Large intestine (tissue), 3 donors: ENCODE results near the gene HDAC4. TPM values are rescaled to one million over a fixed set of nuclear protein-coding genes. Genes with fewer than 3 reads are reported as not detected.

Experiments
- DNase-seq, 2 donors: peaks; one replicate each; pipeline versions ENCODE4 v3.0.0 to v3.0.0-alpha.2; 2013
- H3K27ac ChIP-seq: one replicate; pipeline ENCODE4 v1.5.1; 2013; ENCODE audit warnings: low read length
- H3K27me3 ChIP-seq: 2 replicates; pipeline ENCODE4 v1.6.1; 2013; ENCODE audit warnings: low read length; ENCODE audit not compliant: control insufficient read depth, insufficient read depth
- H3K36me3 ChIP-seq: 2 replicates; pipeline ENCODE4 v1.6.1; 2013; ENCODE audit warnings: low read length; ENCODE audit not compliant: control insufficient read depth, insufficient read depth
- H3K4me1 ChIP-seq: one replicate; pipeline ENCODE4 v1.6.1; 2013; ENCODE audit warnings: low read length; ENCODE audit not compliant: control insufficient read depth, insufficient read depth
- H3K4me3 ChIP-seq: one replicate; pipeline ENCODE4 v1.5.1; 2013; ENCODE audit warnings: low read length
- H3K9me3 ChIP-seq: one replicate; pipeline ENCODE4 v1.6.1; 2013; ENCODE audit warnings: mild to moderate bottlenecking, low read depth, low read length, moderate library complexity; ENCODE audit not compliant: control insufficient read depth
- WGBS: methylation state at CpG from one replicate; pipeline ENCODE4 v1.1.5; 2013; ENCODE audit warnings: low lambda C conversion rate; ENCODE audit not compliant: insufficient coverage; 5-methylcytosine and 5-hydroxymethylcytosine counted together
- polyA plus RNA-seq: library from polyadenylated mRNA; unstranded; fragments of 120-200 nt; gene quantifications from one replicate; pipeline ENCODE4 v1.2.1, GENCODE V29; 2013

HDAC4 gene
- polyA plus RNA-seq, 1 donor, result 10.7 TPM

- no peaks in the 10 kb centered on the region for H3K9me3 ChIP-seq
- DNase-seq, result no peak
- no peaks in the 10 kb centered on the region for H3K27me3 ChIP-seq
- no peak overlapping the region for H3K27ac ChIP-seq
- H3K4me1 ChIP-seq, result peaks cover 42% of the 10 kb centered on the region
- no peaks in the 10 kb centered on the region for H3K36me3 ChIP-seq
- H3K4me3 ChIP-seq, result no peak overlapping the region
- no CpG with 5 or more reads among the region's 3 CpGs for WGBS
These were observed 132.3 kb downstream of the HDAC4 start for GRCh38 chr2:239268549-239268948.

- Histone ChIP-seq H3K27me3 (no peaks in the 10 kb centered on the region), H3K9me3 (no peaks in the 10 kb centered on the region), H3K4me3 (no peak overlapping the region), H3K36me3 (no peaks in the 10 kb centered on the region), H3K27ac (no peak overlapping the region), H3K4me1 (peaks cover 42% of the 10 kb centered on the region)
- WGBS, result 80% methylated on average over 1 of the region's 6 CpGs
- no peak for DNase-seq
These were observed 132.7 kb downstream of the HDAC4 start for GRCh38 chr2:239268082-239268481.

DNA sequence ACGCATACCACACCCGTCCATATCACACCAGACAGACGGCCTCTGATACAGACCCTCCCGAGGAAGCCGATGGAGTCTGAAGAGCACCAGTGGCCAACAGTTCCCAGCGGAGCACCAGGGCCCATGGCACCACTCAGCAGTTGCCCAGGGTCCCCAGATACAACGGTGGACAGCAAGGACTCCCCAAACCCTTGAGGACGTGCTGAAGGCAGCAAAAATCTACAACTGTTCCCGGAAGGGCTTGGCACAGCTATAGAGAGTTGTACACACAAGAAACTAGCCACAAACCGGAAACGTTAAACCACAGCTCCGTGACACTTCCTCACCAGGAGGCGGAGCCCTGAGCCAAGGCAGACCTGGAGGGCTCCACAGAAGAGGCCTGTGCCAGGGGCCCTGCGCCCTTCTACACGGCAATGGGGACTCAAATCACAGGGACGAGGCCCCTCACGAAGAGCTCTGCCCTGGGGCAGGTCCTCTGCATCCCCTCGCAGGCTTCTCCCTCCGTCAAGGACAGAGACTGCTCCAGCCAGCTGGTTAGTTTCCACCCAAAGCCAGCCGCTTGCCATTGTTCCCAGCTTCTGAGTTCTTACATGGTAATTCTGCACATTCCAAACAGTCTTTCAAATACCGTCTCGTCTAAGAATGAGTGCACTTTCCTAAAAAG lies 133.4 kb downstream of the HDAC4 start:
- peaks cover 42% of the 10 kb centered on the region for H3K4me1 ChIP-seq
- H3K27me3 ChIP-seq, result no peaks in the 10 kb centered on the region
- H3K27ac ChIP-seq, result peak overlapping the region; percentile 23
- WGBS, result no CpG with 5 or more reads among the region's 22 CpGs
- peak in 1 of 2 donors; percentile 55 for DNase-seq
- H3K9me3 ChIP-seq, result no peaks in the 10 kb centered on the region
- no peak overlapping the region for H3K4me3 ChIP-seq
- H3K36me3 ChIP-seq, result no peaks in the 10 kb centered on the region

DNA sequence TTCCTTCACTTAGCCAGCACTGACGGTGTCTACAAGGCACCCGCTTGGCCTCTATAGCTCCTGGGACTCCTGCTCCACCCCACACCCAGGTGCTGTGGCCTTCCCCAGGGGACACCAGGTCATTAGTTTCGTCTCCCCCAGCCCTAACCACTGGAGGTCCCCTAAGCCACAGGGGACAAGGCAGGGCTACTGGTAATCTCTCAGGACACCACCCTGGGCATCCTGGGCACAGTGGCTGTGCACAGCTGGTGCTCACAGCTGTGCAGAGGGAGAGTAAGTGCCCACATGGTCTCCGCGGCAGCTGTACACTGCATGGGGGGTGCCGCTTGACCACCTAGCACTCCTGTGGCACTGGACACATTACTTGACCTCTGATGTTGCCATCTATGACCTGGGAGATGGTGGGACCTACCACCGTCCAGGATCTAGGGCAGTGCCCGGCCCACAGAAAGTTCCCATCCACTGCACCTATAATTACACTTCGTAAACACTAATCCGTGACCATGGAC lies 134.0 kb downstream of the HDAC4 start:
- H3K4me3 ChIP-seq, result no peak overlapping the region

DNA sequence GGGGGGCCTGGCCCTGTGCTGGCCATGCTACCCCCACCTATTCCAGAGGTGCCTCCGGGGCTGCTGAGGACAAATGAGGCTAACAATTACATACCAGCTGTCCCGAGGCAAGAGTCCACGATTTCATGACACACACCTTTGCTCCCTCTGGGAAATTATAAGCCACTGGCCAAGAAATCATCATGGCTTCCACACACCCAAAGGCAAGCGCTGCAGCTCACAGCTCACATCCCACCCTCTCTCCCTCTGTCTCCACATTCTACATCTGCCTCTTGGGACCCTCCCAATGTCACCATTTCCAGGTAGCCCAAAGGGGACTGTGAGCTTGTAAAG lies 134.4 kb downstream of the HDAC4 start:
- no CpG with 5 or more reads among the region's 4 CpGs for WGBS
- H3K36me3 ChIP-seq, result no peaks in the 10 kb centered on the region
- H3K4me3 ChIP-seq, result no peak overlapping the region
- H3K9me3 ChIP-seq, result no peaks in the 10 kb centered on the region
- peak in 1 of 2 donors; percentile 64 for DNase-seq
- no peaks in the 10 kb centered on the region for H3K27me3 ChIP-seq
- H3K4me1 ChIP-seq, result peaks cover 42% of the 10 kb centered on the region
- no peak overlapping the region for H3K27ac ChIP-seq

More for the DNA sequence above, 134.0 kb downstream of the HDAC4 start:
- H3K4me1 ChIP-seq, result peaks cover 42% of the 10 kb centered on the region
- no peak overlapping the region for H3K27ac ChIP-seq
- H3K36me3 ChIP-seq, result no peaks in the 10 kb centered on the region
- H3K27me3 ChIP-seq, result no peaks in the 10 kb centered on the region
- no peak for DNase-seq
- H3K9me3 ChIP-seq, result no peaks in the 10 kb centered on the region
- WGBS, result no CpG with 5 or more reads among the region's 10 CpGs

DNA sequence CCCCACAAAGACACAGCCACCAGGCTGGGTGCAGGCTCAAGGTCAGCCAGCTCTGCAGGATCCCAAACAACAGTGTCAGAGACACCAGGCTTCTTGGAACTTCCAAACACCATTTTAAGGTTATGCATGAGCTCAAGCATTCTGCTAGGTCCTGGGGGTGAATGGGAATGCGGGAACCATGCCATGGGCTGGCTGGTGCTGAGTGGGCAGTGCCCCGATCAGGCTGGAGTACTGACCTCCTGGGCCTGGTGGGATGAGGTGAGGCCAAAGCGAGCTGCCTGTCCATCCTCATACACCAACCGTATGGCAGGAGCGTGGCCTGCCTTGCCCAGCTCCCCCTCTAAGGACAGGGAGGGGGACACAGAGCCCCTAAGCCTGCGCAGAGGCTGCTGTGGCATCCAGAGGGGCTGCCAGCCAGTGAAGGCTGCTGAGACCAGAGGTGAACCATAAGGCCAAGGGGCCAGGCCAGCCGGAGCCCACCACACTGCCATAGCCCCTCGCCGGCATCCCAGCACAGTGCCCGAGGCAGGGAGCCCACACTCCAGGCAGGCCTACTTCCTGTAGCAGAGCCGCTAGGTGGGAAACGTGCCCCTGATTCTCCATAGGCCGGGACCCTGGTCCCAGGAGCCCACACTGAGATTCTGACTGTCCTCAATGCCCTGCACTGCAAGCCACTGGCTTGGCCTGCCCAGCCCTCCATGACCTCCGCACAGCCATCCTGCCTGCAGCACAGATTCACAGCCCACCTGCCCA lies 135.0 kb downstream of the HDAC4 start:
- Histone ChIP-seq H3K27me3 (no peaks in the 10 kb centered on the region), H3K4me1 (peaks cover 42% of the 10 kb centered on the region), H3K36me3 (no peaks in the 10 kb centered on the region), H3K4me3 (no peak overlapping the region), H3K9me3 (no peaks in the 10 kb centered on the region), H3K27ac (no peak overlapping the region)
- no CpG with 5 or more reads among the region's 14 CpGs for whole genome bisulfite sequencing
- DNase-seq, result no peak

DNA sequence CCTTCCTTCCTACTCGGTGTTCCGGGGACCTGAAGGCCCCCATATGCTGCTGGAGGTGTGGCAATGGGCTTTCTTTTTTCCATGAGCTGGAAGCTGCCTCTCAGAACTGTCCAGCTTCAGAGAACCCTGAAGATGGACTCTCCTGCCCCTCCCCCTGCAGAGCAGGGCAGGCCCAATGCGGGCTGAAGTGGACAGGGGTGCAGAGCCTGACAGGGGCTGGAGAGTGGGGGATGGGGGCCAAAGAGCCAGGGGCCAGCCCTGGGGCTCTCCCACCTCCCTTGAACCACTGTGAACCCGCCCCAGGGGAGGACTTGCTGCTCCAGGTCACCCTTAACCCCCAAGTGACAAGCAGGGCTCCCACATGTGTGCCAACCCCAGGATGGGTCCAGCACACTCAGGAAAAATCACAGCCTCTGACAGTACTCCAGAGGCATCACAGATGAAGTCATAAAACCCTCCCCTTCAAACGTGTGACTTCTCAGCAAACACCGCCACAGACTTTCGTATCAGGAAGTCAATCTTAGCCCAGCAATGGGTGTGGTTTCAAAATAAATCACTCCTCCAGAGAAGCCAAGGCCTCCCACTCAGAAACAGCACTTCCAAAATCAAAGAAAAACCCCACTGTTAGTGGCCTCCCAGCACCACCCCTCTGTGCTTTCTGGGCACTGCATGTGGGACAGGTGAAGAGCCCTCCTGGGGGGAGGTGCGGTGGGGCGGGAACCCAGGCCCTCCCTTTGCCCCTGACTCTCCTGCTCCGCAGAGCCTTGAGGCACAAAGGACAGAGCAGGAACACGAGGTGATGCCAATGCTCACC lies 135.8 kb downstream of the HDAC4 start:
- H3K27me3 ChIP-seq, result no peaks in the 10 kb centered on the region
- WGBS, result no CpG with 5 or more reads among the region's 11 CpGs
- peaks cover 46% of the 10 kb centered on the region for H3K4me1 ChIP-seq
- DNase-seq, result peak in 1 of 2 donors; percentile 45
- no peaks in the 10 kb centered on the region for H3K36me3 ChIP-seq
- H3K9me3 ChIP-seq, result no peaks in the 10 kb centered on the region
- H3K27ac ChIP-seq, result peak overlapping the region; percentile 15
- H3K4me3 ChIP-seq, result no peak overlapping the region

- Histone ChIP-seq H3K4me3 (no peak overlapping the region), H3K27ac (peak overlapping the region; percentile 15), H3K27me3 (no peaks in the 10 kb centered on the region), H3K36me3 (no peaks in the 10 kb centered on the region), H3K9me3 (no peaks in the 10 kb centered on the region), H3K4me1 (peaks cover 45% of the 10 kb centered on the region)
- no peak for DNase-seq
- no CpG with 5 or more reads among the region's 9 CpGs for WGBS
These were observed 136.4 kb downstream of the HDAC4 start for GRCh38 chr2:239264492-239264837.

- H3K27ac ChIP-seq, result no peak overlapping the region
- no peaks in the 10 kb centered on the region for H3K36me3 ChIP-seq
- no CpG with 5 or more reads among the region's 28 CpGs for WGBS
- no peaks in the 10 kb centered on the region for H3K27me3 ChIP-seq
- H3K4me3 ChIP-seq, result no peak overlapping the region
- H3K4me1 ChIP-seq, result peaks cover 43% of the 10 kb centered on the region
- DNase-seq, result no peak
- no peaks in the 10 kb centered on the region for H3K9me3 ChIP-seq
These were observed 136.9 kb downstream of the HDAC4 start for GRCh38 chr2:239263669-239264491.

- Histone ChIP-seq H3K4me1 (peaks cover 43% of the 10 kb centered on the region), H3K27me3 (no peaks in the 10 kb centered on the region), H3K9me3 (peaks cover under 1% of the 10 kb centered on the region), H3K36me3 (no peaks in the 10 kb centered on the region), H3K4me3 (no peak overlapping the region), H3K27ac (no peak overlapping the region)
- no peak for DNase-seq
- WGBS, result no CpG with 5 or more reads among the region's 14 CpGs
These were observed 137.6 kb downstream of the HDAC4 start for GRCh38 chr2:239263231-239263630.
